Mammary epithelial cell (primary cell): ENCODE results near the gene ESPL1.

Source experiments
- EZH2 ChIP-seq: IDR thresholded peaks from 2 replicates; pipeline ENCODE4 v1.6.1; 2012; ENCODE audit warnings: low read length, inconsistent platforms, borderline replicate concordance
- TF ChIP-seq, protein P1 (sequence below), 2 donors: IDR thresholded peaks in 1 of 2; conservative IDR thresholded peaks in 1 of 2; 2 replicates each; pipeline ENCODE4 v1.5.1; 2011 to 2012; ENCODE audit warnings: inconsistent platforms in 2 of 2, low read length in 2 of 2, mild to moderate bottlenecking in 2 of 2, control low read depth in 1 of 2, low read depth in 1 of 2; ENCODE audit not compliant: insufficient read depth in 1 of 2; ENCODE audit errors: extremely low read depth in 1 of 2

DNA sequence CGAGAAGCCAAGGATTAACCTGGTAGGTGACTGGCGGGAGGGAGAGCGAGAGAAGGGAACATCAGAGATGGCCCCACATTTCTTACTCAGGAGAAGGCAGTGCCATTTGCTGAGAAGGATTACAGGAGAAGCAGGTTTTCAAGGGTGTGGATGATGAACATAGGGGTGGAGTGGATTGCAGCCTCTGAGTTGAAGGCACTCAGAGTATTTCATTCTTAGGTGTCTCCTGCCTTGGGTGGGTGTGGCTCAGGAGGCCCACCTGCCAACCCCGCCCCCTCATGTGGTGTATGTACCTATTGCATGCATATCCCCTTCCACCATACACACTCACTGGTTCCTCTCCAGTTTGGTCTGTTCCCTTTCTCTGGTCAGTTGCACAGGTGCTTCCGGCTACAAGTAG lies 6.3 kb downstream of the ESPL1 start:
- TF ChIP-seq, protein P1, sequence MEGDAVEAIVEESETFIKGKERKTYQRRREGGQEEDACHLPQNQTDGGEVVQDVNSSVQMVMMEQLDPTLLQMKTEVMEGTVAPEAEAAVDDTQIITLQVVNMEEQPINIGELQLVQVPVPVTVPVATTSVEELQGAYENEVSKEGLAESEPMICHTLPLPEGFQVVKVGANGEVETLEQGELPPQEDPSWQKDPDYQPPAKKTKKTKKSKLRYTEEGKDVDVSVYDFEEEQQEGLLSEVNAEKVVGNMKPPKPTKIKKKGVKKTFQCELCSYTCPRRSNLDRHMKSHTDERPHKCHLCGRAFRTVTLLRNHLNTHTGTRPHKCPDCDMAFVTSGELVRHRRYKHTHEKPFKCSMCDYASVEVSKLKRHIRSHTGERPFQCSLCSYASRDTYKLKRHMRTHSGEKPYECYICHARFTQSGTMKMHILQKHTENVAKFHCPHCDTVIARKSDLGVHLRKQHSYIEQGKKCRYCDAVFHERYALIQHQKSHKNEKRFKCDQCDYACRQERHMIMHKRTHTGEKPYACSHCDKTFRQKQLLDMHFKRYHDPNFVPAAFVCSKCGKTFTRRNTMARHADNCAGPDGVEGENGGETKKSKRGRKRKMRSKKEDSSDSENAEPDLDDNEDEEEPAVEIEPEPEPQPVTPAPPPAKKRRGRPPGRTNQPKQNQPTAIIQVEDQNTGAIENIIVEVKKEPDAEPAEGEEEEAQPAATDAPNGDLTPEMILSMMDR (conservative IDR thresholded peaks at IDR 0.05 in 1 of 2, IDR thresholded peaks at IDR 0.05 in 1 of 2; ENCODE audit: extremely low read depth in 1 of 2, insufficient read depth in 1 of 2, low read depth in 1 of 2, low read length in 2 of 2), result no peak
- TF ChIP-seq EZH2, result no peak
